Spleen (tissue), 11 donors: ENCODE measurements around the gene NPVF. TPM values are rescaled to one million over a fixed set of nuclear protein-coding genes. Genes with fewer than 3 reads are reported as not detected.

Experiments
- DNase-seq: peaks from one replicate; pipeline ENCODE4 v3.0.0-alpha.2; 2020
- H3K27ac ChIP-seq, 8 donors: fragments of 200-600 bp; sonication (generic) in 7 of 8; 1 replicate in 4 of 8; 2 replicates in 4 of 8; pipeline versions ENCODE4 v1.5.0 to v1.8.0; 2016 to 2021; ENCODE audit warnings: inconsistent platforms in 4 of 8, mild to moderate bottlenecking in 4 of 8, moderate library complexity in 1 of 8
- H3K27me3 ChIP-seq, 7 donors: fragments of 200-600 bp; sonication (generic) in 6 of 7; replicated peaks in 1 of 7; 1 replicate in 4 of 7; 2 replicates in 3 of 7; pipeline versions ENCODE4 v1.5.0 to v1.8.0; 2016 to 2021; ENCODE audit warnings: inconsistent platforms in 3 of 7, mild to moderate bottlenecking in 1 of 7
- H3K36me3 ChIP-seq, 6 donors: fragments of 200-600 bp; sonication (generic) in 5 of 6; 1 replicate in 4 of 6; 2 replicates in 2 of 6; pipeline versions ENCODE4 v1.5.0 to v1.8.0; 2016 to 2021; ENCODE audit warnings: inconsistent platforms in 2 of 6
- H3K4me1 ChIP-seq, 6 donors: fragments of 200-600 bp; sonication (generic) in 5 of 6; 1 replicate in 3 of 6; 2 replicates in 3 of 6; pipeline versions ENCODE4 v1.5.0 to v1.8.0; 2016 to 2021; ENCODE audit warnings: inconsistent platforms in 3 of 6
- H3K4me3 ChIP-seq, 8 donors: fragments of 200-600 bp; sonication (generic) in 7 of 8; 1 replicate in 4 of 8; 2 replicates in 4 of 8; pipeline versions ENCODE4 v1.5.0 to v1.8.0; 2016 to 2021; ENCODE audit warnings: inconsistent platforms in 4 of 8, mild to moderate bottlenecking in 4 of 8, moderate library complexity in 2 of 8
- H3K9me3 ChIP-seq, 8 donors: fragments of 200-600 bp; sonication (generic) in 7 of 8; 1 replicate in 4 of 8; 2 replicates in 4 of 8; pipeline versions ENCODE4 v1.5.0 to v1.8.0; 2016 to 2021; ENCODE audit warnings: inconsistent platforms in 4 of 8
- POLR2A ChIP-seq, 3 donors: fragments of 450-650 bp; IDR thresholded peaks; one replicate each; pipeline ENCODE4 v1.5.1; 2017; ENCODE audit warnings: antibody characterized with exemption in 3 of 3, mild to moderate bottlenecking in 1 of 3
- POLR2AphosphoS5 ChIP-seq, 3 donors: sonication (generic); formaldehyde crosslinking; IDR thresholded peaks; one replicate each; pipeline ENCODE4 v1.5.1; 2017; ENCODE audit warnings: antibody characterized with exemption in 3 of 3
- WGBS, 5 donors: extraction: QIAGEN DNeasy Blood & Tissue Kit in 3 of 5; methylation state at CpG; one replicate each; pipeline versions ENCODE4 v1.1.5 to v1.1.7; 2013 to 2018; 5-methylcytosine and 5-hydroxymethylcytosine counted together
- intact Hi-C: fragments of 100-400 bp; cut with DNase I; formaldehyde crosslinking; loops from one replicate; pipeline ENCODE4 v1.15.0; 2023; ENCODE audit warnings: low total_unique reads
- polyA plus RNA-seq, 3 donors: library from polyadenylated mRNA; stranded (reverse); fragments of 200-250 nt; gene quantifications; one replicate each; pipeline ENCODE4 v1.2.1, GENCODE V29; 2013
- total RNA-seq, 7 donors: library from RNA; depleted of rRNA in 3 of 7; stranded (reverse); fragments of >200 nt in 3 of 7; fragmentation: NEBNext Ultra II Directional in 4 of 7; extraction: Animal tissue kit (Norgen Biotek cat#: 25700) in 4 of 7; gene quantifications; one replicate each; pipeline versions ENCODE4 v1.1.0 to v1.2.1, GENCODE V29; 2016 to 2021
- TF ChIP-seq, protein P1 (sequence below), 11 experiments: fragments of 200-600 bp in 7 of 11; fragments of 450-650 bp in 4 of 11; sonication (generic) in 4 of 11; IDR thresholded peaks in 8 of 11; conservative IDR thresholded peaks in 3 of 11; 1 replicate in 7 of 11; 2 replicates in 4 of 11; pipeline versions ENCODE4 v1.4.0 to v1.8.0; 2016 to 2021; ENCODE audit warnings: antibody characterized with exemption in 11 of 11, inconsistent platforms in 4 of 11, mild to moderate bottlenecking in 1 of 11
- donor health status: healthy with polysubstance abuse.
- donor health status: DM: no; HTN: no; CAD: no; lungs with moderate emphysema.
- donor health status: DM: no; HTN: no; CAD: no.
- donor health status: Bipolar disorder and iron deficiency.
- donor health status: healthy.
- donor health status: DM: no; HTN: no; CAD: no.
- donor health status: DM: yes; HTN: yes; CAD: no.

The NPVF gene
- total and polyA plus RNA-seq, 10 donors: not detected

GRCh38 chr7:25261545-25262140, 33.4 kb upstream of the NPVF start:
- intact Hi-C loops: loop anchor here (5.0 kb wide), 1 partner anchor 301 kb away; no protein-coding TSS in a partner anchor

GRCh38 chr7:25260862-25261494, 32.7 kb upstream of the NPVF start:
- Histone ChIP-seq H3K27ac (peak overlapping the region in 4 of 8 donors; percentile 0 to 36 (median 8)), H3K4me1 (peaks cover 9 to 29% (median 23%) of the 10 kb centered on the region in 6 donors), H3K36me3 (no peaks in the 10 kb centered on the region), H3K27me3 (peaks cover 0 to 40% (median 0%) of the 10 kb centered on the region in 7 donors), H3K9me3 (no peaks in the 10 kb centered on the region), H3K4me3 (peak overlapping the region in 1 of 8 donors; percentile 13)
- WGBS, 5 donors: 10 to 24% (median 13%) methylated on average over 4 to 5 of the region's 5 CpGs
- TF ChIP-seq, protein P1, sequence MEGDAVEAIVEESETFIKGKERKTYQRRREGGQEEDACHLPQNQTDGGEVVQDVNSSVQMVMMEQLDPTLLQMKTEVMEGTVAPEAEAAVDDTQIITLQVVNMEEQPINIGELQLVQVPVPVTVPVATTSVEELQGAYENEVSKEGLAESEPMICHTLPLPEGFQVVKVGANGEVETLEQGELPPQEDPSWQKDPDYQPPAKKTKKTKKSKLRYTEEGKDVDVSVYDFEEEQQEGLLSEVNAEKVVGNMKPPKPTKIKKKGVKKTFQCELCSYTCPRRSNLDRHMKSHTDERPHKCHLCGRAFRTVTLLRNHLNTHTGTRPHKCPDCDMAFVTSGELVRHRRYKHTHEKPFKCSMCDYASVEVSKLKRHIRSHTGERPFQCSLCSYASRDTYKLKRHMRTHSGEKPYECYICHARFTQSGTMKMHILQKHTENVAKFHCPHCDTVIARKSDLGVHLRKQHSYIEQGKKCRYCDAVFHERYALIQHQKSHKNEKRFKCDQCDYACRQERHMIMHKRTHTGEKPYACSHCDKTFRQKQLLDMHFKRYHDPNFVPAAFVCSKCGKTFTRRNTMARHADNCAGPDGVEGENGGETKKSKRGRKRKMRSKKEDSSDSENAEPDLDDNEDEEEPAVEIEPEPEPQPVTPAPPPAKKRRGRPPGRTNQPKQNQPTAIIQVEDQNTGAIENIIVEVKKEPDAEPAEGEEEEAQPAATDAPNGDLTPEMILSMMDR (IDR thresholded peaks at IDR 0.05 in 8 of 11, conservative IDR thresholded peaks at IDR 0.05 in 3 of 11): no peak
- TF ChIP-seq POLR2A (IDR thresholded peaks at IDR 0.05): no peak
- TF ChIP-seq POLR2AphosphoS5 (IDR thresholded peaks at IDR 0.05): no peak
- no peak for DNase-seq
- intact Hi-C loops: loop anchor here (5.0 kb wide), 1 partner anchor 301 kb away; no protein-coding TSS in a partner anchor

More at GRCh38 chr7:25261545-25262140, 33.4 kb upstream of the NPVF start:
- peak overlapping the region in 1 of 8 donors; percentile 13 for H3K4me3 ChIP-seq
- peak overlapping the region in 4 of 8 donors; percentile 0 to 36 (median 8) for H3K27ac ChIP-seq
- peaks cover 9 to 29% (median 23%) of the 10 kb centered on the region in 6 donors for H3K4me1 ChIP-seq
- no peaks in the 10 kb centered on the region for H3K36me3 ChIP-seq
- WGBS, 5 donors: 61 to 72% (median 68%) methylated on average over 4 of the region's 4 CpGs
- TF ChIP-seq, protein P1 (IDR thresholded peaks at IDR 0.05 in 8 of 11, conservative IDR thresholded peaks at IDR 0.05 in 3 of 11): no peak
- TF ChIP-seq POLR2AphosphoS5 (IDR thresholded peaks at IDR 0.05): no peak
- TF ChIP-seq POLR2A (IDR thresholded peaks at IDR 0.05): no peak
- DNase-seq: no peak
- no peaks in the 10 kb centered on the region for H3K9me3 ChIP-seq
- peaks cover 0 to 40% (median 0%) of the 10 kb centered on the region in 7 donors for H3K27me3 ChIP-seq

DNA sequence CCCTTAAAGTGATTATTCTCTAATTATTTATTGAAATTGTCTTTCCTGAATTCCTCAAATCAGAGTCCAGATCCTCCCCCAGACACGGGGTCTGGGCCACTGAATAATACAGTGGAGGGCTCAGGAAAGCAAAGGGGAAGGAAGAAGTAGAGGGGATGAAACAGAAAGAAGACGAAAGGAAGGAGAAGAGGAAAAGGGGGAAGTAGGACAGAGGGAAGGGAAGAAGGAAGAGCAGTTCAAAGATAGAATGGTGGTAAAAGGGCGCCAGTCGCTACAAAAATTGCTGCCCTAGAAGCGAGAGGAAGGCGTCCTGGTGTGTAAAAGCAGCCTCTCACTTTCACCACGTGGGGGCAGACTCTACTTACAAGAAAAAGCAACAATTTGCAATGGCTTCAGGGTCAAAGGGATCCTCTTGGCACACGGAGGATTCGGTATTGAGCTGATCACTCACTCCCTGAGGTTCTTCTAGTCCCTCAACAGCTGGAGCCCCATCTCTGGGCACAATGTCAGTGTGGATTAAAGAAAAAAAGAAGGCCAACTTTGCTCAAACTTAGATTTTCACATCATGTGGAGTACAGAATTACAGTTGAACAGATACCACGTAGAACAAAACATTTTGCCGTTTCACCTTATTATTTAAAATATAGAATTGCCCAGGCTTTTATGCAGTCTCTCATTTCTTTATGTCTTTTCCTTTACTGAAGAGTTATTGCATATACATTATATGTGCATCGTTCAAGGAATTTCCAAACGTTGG, 31.4 kb upstream of the NPVF start:
- Histone ChIP-seq H3K27ac (no peak overlapping the region), H3K27me3 (peaks cover 0 to 39% (median 0%) of the 10 kb centered on the region in 7 donors), H3K9me3 (no peaks in the 10 kb centered on the region), H3K36me3 (no peaks in the 10 kb centered on the region), H3K4me1 (peaks cover 9 to 29% (median 23%) of the 10 kb centered on the region in 6 donors), H3K4me3 (no peak overlapping the region)
- TF ChIP-seq POLR2A (IDR thresholded peaks at IDR 0.05) (no peak), POLR2AphosphoS5 (IDR thresholded peaks at IDR 0.05) (no peak)
- TF ChIP-seq, protein P1 (IDR thresholded peaks at IDR 0.05 in 8 of 11, conservative IDR thresholded peaks at IDR 0.05 in 3 of 11): peak; percentile 56 to 89 (median 76)
- intact Hi-C loops: loop anchor here (2.0 to 10.0 kb wide), 4 partner anchors 129 to 595 kb away; no protein-coding TSS in a partner anchor
- 29 to 34% (median 31%) methylated on average over 13 of the region's 13 CpGs for WGBS, 5 donors
- DNase-seq: no peak
